Measurements from ENCODE around the gene RCSD1.
"Not testable (repeated sequence)": the region's sequence is repeated elsewhere in the genome, so short reads cannot be mapped to it uniquely, and the experiment has no call there.

RCSD1 gene

GRCh38 chr1:167629681-167630567 lies at the start of gene RCSD1:
Gene RCSD1 (plus strand): TSS chr1:167630232. CDS start chr1:167630424, 192 bp downstream.
- no peak for DNase-seq

DNA sequence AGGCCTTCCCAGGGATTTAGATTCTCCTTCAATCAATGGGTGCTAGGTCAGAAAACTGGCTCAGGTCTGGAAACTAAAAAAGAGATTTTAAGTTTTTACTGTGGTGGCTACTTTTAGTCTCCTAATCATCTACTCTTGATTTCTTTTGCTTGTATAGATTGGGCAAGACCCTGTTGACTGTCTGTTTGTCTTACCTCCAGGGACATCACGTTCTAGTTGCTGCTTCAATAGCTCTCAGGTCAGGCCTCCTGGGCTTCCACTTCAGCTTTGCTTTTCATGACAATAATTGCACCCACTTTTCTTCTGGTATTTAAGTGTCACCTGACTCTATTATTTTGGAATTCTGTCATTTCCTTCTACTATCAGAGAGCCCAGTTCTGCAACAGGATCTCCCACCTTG lies 48.0 kb upstream of the RCSD1 start:
- DNase-seq = no peak

- DNase-seq = no peak
Observed at GRCh38 chr1:167582722-167583121, 47.3 kb upstream of the RCSD1 start.

- no peak for DNase-seq
Observed at GRCh38 chr1:167584581-167584980, 45.5 kb upstream of the RCSD1 start.

DNA sequence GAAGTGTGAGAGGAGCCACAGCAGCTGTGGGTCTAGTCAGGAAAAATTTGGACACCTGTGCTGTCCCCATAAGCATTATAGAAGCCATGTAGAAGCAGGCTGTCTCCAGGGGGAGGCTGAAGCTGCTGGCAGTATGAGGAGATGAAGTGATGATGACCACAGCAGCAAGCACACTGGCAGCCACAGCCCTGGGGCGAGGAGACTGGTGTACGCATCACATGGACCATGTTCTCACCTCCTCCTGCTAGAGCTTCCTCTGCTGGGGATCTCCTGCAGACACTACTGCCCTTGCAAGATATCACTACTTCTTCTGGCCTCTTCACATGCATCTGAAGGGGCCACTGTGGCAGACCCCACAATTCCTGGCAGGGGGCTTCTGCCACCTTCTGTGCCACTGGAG lies 42.7 kb upstream of the RCSD1 start:
- no peak for DNase-seq

DNA sequence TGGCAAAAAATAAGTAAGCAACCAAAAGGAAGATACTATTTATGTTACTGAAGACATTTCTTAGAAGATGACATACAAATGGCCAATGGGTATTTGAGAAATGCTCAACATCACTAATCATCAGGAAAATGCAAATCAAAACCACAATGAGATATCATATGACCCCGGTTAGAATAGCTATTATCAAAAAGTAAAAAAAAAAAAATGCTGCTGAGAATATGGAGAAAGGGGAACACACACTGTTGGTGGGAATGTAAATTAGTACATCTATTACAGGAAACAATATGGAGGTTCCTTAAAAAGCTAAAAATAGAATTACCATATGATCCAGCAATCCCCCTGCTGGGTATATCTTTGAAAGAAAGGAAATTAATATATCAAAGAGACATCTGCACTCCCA lies 42.2 kb upstream of the RCSD1 start:
- no peak for DNase-seq

DNA sequence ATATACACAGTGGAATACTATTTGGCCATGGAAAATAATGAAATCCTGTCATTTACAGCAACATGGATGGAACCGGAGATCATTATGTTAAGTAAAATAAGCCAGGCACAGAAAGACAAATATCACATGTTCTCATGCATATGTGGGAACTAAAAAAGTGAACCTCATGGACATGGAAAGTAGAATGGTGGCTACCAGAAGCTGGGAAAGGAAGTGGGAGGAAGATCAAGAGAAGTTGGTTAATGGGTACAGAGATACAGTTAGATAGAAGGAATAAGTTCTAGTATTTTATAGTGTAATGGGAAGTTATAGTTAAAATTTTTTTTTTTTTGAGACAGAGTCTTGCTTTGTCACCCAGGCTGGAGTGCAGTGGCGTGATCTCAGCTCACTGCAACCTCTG lies 41.7 kb upstream of the RCSD1 start:
- no peak for DNase-seq

GRCh38 chr1:167592475-167592874 lies 37.6 kb upstream of the RCSD1 start:
- DNase-seq = no peak

DNA sequence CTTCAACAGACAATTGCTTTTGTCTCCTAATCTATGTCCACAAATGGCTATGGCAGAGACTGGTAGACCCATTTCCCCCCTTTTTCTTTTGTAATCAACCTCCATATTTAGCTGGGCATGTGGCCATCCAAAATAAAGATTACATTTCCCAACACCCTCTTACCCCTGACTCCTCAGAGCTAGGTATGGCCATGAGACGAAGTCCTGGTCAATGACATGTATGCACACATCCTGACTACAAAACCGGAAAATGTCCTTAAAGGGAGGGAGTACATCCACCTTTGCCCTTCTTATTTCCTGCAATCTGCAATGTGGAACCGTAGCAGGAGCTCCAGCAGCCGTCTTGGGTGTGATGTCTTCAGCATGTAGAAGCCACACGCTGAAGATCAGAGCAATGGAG lies 36.2 kb upstream of the RCSD1 start:
- DNase-seq = no peak

DNA sequence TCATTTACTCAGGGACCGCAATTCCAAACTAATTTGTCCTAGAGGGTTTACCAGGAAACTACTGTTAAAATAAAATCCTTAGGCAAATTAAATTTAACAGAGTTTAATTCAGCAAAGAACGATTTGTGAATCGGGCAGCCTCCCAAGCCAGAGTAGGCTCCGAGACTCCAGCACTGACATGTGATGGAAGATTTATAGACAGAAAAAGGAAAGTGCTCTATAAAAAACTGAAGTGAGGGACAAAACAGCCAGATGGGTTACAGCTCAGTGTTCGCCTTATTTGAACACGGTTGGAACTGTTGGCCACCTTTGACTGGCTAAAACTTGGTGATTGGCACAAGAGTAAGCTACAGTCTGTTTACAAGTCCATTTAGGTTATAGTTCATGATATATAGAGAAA lies 35.2 kb upstream of the RCSD1 start:
- DNase-seq = no peak

- no peak for DNase-seq
Observed at GRCh38 chr1:167599957-167600581, 30.0 kb upstream of the RCSD1 start.

DNA sequence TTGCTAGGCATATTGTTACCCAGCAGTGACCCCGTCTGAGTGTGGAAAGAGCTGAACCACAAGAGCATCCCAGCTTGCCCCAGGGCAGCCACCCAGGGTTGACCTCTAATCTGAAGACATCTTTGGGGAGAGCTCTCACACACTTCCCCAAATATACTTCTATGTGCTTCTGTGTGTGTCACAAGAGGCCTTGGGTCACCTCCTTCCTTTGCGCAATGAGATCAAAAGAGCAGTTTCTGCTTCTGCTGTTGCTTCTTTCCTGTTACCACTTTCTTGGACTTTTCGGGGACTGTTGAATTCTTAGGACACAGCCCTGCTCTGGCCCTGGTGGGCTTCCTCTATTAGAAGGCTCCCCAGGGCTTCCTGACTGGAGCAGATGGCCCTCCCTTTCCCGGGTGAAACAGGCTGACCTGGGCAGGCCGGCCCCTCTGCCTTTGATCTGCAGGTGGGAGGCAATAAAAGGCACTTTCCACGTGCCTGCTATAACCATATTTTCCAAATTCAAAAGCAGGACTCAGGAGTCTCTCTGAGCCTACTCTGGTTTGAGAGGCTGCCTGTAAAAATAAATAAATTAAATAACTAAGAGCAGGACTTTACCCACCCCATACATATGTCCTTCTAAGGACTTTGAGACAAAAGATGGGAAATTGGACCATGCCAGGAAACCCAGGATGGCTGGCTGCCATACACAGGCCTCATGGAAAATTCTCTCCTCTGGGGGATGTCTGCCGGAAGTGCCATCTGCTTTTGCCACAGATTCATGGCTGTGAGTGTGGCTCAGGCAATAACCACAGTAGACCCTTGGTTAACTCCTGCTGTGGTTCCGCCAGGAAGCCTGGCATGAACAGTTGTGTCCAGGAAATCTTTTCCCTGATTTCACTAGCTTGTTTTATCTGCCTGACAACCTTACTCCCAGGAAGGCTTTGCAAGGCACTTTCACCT lies 28.3 kb upstream of the RCSD1 start:
- no peak for DNase-seq

DNA sequence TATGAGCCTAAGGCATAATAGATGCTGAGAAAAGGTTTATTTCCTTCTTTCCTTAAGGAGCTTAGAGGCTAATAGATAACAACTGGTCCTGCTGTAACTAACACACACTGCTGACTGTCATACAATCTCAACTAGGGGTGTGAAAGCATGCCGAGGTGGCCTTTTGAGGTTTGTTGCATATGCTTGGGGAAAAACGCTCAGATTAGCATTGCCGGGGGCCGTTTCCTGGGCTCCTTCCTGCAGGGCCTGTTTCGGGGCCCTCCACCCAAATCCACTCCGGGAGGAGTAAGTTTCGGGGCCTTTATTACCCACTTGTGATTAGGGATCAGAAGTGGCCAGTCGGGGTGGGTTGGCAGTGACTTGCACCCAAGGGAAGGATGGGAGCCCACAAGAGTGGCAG lies 27.2 kb upstream of the RCSD1 start:
- no peak for DNase-seq

DNA sequence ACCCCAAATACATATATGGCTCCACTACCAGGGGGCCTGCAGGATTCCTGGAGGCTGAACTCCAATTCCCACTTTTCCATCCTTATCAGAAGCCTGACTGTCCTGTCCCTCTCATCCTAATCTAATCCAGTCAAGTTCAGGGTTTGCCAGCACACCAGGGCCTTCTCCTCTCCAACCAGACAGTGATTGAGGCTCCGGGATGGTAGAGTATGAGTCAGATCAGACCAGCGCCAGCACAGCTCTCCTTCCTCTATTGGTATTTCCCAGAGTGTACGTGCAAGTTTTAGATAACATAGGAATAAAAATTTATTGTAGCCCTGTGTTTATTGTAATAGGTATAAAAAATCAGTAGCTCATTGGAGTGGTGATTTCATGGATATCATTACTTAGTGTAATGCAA lies 24.5 kb upstream of the RCSD1 start:
- no peak for DNase-seq

DNA sequence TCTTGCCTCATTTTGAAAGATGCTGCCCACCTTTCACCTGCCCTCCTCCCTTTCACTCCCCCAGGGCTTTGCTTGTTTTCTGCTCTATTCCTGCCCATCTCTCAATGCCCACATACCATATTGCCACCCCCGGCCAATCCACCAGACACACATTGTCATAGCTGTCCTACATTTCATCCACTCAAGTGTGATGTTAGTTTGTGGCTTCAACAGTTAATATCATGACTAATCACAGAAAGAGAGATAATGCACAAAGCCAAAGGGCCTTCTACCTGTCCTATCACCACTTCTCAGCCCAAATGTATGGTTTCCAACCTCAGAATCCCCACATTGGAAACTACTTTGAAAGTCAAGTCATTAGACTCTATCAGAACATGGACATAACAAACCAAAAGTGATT lies 18.0 kb upstream of the RCSD1 start:
- DNase-seq = no peak

DNA sequence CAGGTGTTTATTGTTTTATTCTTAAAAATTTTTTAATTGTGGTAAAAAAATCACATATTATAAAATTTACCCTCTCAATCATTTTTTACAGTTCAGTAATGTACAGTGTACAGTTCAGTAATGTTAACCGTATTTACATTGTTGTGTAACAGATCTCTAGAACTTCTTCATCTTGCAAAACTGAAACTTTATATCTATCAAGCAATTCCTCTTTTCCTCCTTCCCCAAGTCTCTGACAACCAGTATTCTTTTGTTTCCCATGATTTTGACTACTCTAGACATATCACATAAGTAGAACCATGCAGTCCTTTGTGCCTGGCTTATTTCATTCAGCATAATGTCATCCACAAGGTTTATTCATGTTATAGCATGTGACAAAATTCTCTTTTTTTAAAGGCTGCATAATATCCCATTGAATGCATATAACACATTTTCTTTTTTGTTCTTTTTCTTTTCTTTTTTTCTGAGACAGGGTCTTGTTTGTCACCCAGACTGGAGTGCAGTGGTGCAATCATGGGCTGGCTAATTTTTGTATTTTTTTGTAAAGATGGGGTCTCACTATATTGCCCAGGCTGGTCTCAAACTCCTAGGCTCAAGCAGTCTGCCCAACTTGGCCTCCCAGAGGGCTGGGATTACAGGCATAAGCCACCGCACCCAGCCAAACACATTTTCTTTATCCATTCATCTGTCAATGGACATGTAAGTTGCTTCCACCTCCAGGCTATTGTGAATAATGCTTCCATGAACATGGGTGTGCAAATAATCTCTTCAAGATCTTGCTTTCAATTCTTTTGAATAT lies 17.2 kb upstream of the RCSD1 start:
- DNase-seq = no peak

DNA sequence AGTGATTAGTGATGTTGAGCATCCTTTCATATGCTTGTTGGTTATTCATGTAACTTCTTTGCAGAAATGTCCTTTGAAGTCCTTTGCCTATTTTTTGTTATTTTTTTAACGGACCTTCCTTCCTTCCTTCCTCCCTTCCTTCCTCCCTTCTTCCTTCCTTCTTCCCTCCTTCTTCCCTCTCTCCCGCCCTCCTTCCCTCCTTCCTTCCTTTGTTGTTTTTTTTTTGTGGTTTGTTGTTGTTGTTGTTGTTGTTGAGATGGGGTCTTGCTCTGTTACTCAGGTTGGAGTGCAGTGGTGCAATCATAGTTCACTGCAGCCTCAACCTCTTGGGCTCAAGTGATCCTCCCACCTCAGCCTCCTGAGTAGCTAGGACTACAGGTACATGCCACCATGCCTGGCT lies 16.0 kb upstream of the RCSD1 start:
- DNase-seq = not testable (repeated sequence)

GRCh38 chr1:167614851-167615250 lies 15.2 kb upstream of the RCSD1 start:
- no peak for DNase-seq

DNA sequence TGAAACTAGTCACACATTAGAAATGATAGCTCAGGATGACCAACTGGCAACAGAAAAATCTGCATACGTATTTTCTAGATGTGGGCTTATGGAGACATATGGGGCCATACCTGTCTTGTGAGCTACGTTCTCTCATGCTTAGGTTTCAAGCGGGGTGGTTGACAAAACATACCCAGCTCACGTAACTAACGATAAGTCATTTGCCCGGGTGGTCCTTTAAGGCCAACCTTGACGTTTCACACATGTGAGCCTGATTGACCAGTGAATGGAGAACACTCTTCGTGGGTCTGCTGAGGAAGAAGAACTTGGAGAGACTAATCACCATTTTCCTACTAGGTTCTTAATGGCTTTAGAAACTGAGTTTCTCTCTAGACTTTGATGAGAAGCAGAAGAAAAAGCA lies 13.5 kb upstream of the RCSD1 start:
- no peak for DNase-seq

GRCh38 chr1:167617153-167618147 lies 12.6 kb upstream of the RCSD1 start:
- no peak for DNase-seq

DNA sequence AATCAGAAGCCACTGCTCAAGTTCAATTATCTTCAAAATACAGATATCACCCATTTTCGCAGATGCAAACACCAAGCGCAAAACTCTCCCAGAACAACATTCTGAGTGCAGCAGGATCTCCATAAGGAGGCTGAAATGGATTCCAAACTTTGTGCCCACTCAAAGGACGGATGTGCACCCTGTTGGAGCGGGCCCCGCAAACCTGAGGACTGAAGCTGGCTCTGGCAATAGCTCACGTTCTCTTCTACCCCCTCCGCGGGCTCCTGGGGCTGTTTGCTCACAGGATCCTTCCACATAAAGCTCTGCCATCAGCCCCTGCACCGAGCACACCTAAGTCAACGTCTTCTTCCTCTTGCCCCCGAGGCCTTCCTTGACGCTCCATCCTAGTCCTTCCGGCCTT lies 11.7 kb upstream of the RCSD1 start:
- DNase-seq = no peak

Measured in NCI-H187 (cell line).